ENCODE measurements around the gene PPP2R3C.
"Not testable (repeated sequence)": the region's sequence is repeated elsewhere in the genome, so short reads cannot be mapped to it uniquely, and the experiment has no call there.

The PPP2R3C gene

GRCh38 chr14:35121887-35122695, at the start of gene PPP2R3C, which contains the start of gene PRORP:
PPP2R3C (minus strand) TSS chr14:35121990; CDS start chr14:35121959, 31 bp downstream.
PRORP (plus strand) TSS chr14:35122552; CDS start chr14:35123246, 694 bp downstream.
- DNase-seq: peak; percentile 93

- no peak for DNase-seq
Observed at GRCh38 chr14:35167496-35167895, 45.7 kb upstream of the PPP2R3C start.

GRCh38 chr14:35164849-35165248, 43.1 kb upstream of the PPP2R3C start:
- DNase-seq: no peak

- DNase-seq: no peak
Observed at GRCh38 chr14:35163384-35163783, 41.6 kb upstream of the PPP2R3C start.

GRCh38 chr14:35161231-35161630, 39.4 kb upstream of the PPP2R3C start:
- DNase-seq: no peak

- DNase-seq: no peak
Observed at GRCh38 chr14:35159742-35160409, 38.1 kb upstream of the PPP2R3C start.

GRCh38 chr14:35158951-35159653, 37.3 kb upstream of the PPP2R3C start:
- DNase-seq: no peak

- DNase-seq: no peak
Observed at GRCh38 chr14:35158491-35158890, 36.7 kb upstream of the PPP2R3C start.

GRCh38 chr14:35155962-35156361, 34.2 kb upstream of the PPP2R3C start:
- DNase-seq: no peak

GRCh38 chr14:35154016-35154415, 32.2 kb upstream of the PPP2R3C start:
- no peak for DNase-seq

GRCh38 chr14:35152531-35152930, 30.7 kb upstream of the PPP2R3C start:
- DNase-seq: not testable (repeated sequence)

GRCh38 chr14:35149239-35149638, 27.4 kb upstream of the PPP2R3C start:
- no peak for DNase-seq

- DNase-seq: no peak
Observed at GRCh38 chr14:35147711-35148110, 25.9 kb upstream of the PPP2R3C start.

GRCh38 chr14:35147186-35147585, 25.4 kb upstream of the PPP2R3C start:
- DNase-seq: no peak

GRCh38 chr14:35146711-35147149, 24.9 kb upstream of the PPP2R3C start:
- DNase-seq: no peak

GRCh38 chr14:35144029-35144428, 22.2 kb upstream of the PPP2R3C start:
- DNase-seq: no peak

- DNase-seq: no peak
Observed at GRCh38 chr14:35140718-35141581, 19.2 kb upstream of the PPP2R3C start.

GRCh38 chr14:35138585-35138984, 16.8 kb upstream of the PPP2R3C start:
- DNase-seq: no peak

- no peak for DNase-seq
Observed at GRCh38 chr14:35134329-35135123, 12.7 kb upstream of the PPP2R3C start.

- no peak for DNase-seq
Observed at GRCh38 chr14:35133542-35134328, 11.9 kb upstream of the PPP2R3C start.

GRCh38 chr14:35124127-35124526, 2.3 kb upstream of the PPP2R3C start:
- DNase-seq: no peak
